NCI-H460 (cell line): Measurements from ENCODE around the gene ZNF285. TPM values are rescaled to one million over a fixed set of nuclear protein-coding genes. Genes with fewer than 3 reads are reported as not detected.
"Not testable (repeated sequence)": the region's sequence is repeated elsewhere in the genome, so short reads cannot be mapped to it uniquely, and the experiment has no call there.

ENCODE experiments used
- DNase-seq: peaks from one replicate; pipeline ENCODE4 v3.0.0-alpha.2; 2016; ENCODE audit warnings: low read depth; ENCODE audit errors: extremely low read depth
- polyA plus RNA-seq: library from polyadenylated mRNA; depleted of rRNA; stranded (reverse); fragments of >200 nt; gene quantifications from 2 replicates; pipeline ENCODE4 v1.2.3, GENCODE V29; 2014; cell fraction: nucleus; rRNA removed
- total RNA-seq: library from RNA; depleted of rRNA; stranded (reverse); fragments of >200 nt; shearing (Covaris generic); gene quantifications from 2 replicates; pipeline ENCODE4 v1.2.3, GENCODE V29; 2014; rRNA removed

Gene ZNF285
- total RNA-seq = 0.17 TPM in 1 of 2 replicates, not detected in the other
- 0.11 TPM in 1 of 2 replicates, not detected in the other for polyA plus RNA-seq

DNA sequence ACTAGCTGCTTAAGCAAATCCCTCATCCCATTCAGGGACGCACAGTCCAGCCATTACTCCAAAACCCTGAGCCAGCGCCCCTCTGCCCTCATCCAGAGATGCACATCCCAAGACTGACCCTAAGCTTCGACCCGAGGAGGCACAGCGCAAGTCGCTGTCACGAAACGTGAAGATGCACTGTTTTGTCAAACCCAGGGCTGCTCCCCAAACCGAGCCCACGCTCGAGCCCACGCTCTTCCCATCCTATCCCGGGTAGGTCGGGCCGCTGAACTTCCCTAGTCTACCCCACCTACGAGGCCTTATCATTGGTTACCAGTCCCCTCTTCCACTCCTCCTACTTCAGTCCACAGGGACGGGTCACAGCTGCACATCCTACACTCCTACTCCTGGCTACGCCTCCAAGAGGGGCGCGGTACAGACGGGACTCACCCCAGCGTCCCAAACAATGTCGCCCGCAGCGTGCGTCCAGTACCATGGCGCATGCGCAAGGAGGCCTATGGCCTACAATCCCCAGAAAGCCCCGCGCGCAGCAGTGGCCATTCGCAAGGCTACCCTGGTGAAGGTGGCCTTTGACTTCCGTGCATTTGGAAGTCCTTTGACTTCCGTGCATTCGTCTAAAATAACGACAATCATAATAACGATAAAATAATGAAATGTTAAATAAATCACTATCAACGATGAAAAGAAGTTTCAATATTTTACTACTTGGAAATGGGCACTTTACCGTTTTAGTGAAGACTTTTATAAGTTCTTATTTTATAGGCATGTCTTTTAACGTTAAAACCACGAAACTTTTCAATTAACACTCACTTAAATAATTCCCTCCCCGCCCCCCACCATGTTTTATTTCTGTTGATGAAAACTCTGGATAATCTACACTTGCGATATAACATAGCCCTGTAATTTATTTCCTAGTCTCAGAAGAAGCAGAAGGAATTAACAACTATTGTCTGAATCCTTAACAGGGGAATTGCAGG is at the start of gene ZNF285:
ZNF285 (minus strand) TSS at position 470 of the 977 bp plus-strand sequence. CDS start 4,395 bp downstream, outside the sequence.
- no peak for DNase-seq

DNA sequence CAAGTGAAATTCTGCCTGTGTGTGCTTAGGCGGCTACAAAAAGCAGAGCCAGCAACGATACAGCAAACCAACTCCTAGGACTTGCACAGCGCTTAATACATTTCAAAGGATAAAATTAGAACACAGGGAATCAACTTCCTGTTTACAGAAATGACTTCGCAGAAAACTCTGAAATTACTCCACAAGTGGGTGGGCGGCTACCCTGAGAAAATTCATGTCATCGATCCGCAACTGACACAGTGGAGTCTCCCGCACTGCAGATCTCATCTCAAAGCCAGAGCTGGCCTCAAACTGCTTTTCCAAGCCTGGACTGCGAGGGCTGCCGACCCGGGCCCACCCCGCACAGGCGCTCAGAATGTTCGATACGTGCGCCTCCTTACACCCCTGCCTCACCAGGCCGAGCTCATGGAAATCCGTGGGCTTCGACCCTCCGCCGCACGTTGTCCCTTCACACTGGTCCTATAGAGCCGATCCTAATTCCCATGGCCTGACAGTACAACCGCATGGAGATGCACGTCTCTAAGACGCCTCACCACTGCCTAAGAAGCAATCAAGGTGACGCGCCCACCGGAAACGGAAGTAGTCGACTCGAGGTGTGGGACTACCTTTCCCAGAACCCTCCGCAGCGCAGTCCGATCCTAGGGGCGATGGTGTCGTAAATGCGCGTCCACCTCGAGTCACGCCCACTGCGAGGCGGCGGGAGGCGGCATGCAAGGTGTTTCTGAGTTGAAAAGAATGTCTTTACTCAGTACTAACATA is 46.7 kb upstream of the ZNF285 start, which contains the start of gene ZNF229:
ZNF229 (minus strand) TSS at position 557 of the 759 bp plus-strand sequence. CDS start 5,625 bp downstream, outside the sequence.
- DNase-seq = peak; percentile 84

DNA sequence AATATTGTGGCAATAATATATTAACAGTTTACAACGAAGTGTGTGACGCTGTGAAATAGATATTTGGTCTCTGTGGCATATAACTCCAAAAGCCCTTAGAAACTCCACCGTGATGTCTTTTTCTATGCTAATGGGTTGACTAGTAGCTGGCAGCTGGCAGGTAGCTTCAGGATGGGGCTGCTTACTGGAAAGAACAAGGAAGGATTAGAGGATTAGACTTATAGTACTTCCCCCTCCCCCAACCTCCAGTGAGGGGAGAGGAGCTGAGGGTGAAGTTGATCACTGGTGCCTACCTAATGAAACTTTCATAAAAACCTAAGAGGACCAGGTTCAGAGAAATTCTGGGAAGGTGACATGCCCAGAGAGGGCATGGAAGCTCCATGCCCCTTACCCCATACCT is 37.0 kb upstream of the ZNF285 start:
- no peak for DNase-seq

DNA sequence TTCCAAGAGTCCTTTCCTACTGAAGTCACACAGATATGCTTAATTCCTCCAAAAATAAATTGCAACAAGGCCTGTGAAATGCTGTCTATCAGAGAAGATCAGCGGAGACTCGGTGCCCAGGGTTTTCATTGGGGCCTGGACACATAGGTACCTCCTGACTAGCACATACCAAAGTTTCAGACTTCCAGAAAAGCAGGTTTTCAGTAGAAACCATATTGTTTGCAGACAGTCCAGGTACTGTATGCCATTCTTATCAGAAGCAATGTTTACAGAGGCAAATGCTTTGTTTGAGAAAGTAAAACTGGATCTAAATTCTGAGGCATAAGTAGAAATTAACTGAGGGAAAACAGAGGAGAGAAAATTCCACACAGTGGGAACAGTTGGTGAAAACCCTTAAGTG is 34.0 kb upstream of the ZNF285 start:
- no peak for DNase-seq

DNA sequence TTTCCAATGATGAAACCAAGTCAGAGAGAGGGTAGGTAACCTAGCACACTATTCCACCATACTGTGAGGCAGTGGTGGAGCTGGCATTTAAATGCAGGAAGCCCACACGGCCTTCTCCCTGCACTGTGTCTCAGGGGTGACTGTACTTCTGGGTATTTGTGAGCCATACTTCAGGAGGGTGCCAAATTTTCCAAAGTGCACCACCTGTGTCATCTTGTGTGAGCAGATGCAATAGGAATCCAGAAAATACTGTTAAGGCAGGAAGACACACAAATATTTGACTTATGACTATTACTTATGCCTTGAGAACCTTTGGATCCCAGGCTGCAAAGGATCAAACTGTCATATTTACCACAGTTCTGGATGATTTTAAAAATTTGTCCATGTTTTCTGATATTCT is 29.5 kb upstream of the ZNF285 start:
- DNase-seq = no peak

DNA sequence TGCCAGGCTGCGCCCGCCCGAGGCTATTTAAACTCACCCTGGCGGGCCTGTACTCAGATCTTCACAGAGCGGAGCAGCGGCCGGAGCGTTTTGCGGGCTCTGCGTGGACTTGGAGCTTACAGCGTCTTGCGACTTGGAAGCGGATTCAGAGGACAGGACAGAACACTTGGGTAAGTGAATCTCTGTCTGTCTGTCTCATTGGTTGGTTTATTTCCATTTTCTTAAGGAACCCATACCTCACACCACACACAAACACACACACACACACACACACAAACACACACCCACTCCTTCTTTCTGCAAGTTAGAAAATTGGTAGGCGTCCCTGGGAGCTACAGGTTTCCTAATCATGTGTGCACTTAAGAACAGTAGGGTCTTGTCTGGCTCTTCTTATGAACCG is 14.1 kb upstream of the ZNF285 start:
- not testable (repeated sequence) for DNase-seq

DNA sequence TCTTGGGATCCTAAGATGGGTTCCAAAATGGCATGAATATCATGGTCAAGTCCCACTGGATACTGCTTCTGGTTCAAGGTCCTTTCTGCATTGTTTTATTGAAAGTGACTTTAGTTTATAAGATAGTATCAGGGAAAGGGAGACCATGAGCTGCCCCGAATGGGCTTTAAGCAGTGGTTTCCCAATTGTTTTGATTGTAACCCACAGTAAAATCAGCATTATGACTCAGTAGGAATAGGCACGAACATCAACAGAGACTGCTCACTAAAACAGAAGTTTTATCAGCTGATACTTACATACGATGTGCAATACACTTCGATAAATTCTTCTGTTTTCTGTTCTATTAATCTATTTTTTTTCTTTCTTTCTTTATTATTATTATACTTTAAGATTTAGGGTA is 12.1 kb downstream of the ZNF285 start:
- not testable (repeated sequence) for DNase-seq

DNA sequence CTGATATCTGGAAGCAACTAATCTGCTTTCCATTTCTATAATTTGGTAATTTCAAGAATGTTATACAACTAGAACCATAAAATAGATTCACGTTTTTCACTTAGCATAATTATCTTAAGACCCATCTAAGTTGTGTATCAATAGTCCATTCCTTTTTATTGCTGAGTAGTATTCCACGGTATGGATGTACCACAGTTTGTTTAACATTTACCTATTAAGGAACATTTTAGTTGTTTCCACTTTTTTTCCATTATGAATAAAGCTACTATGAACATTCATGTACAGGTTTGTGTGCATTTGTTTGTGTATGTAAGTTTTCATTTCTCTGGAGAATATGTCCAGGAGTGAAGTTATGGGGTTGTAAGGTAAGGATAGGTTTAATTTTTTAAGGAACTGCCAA is 26.6 kb downstream of the ZNF285 start:
- no peak for DNase-seq

DNA sequence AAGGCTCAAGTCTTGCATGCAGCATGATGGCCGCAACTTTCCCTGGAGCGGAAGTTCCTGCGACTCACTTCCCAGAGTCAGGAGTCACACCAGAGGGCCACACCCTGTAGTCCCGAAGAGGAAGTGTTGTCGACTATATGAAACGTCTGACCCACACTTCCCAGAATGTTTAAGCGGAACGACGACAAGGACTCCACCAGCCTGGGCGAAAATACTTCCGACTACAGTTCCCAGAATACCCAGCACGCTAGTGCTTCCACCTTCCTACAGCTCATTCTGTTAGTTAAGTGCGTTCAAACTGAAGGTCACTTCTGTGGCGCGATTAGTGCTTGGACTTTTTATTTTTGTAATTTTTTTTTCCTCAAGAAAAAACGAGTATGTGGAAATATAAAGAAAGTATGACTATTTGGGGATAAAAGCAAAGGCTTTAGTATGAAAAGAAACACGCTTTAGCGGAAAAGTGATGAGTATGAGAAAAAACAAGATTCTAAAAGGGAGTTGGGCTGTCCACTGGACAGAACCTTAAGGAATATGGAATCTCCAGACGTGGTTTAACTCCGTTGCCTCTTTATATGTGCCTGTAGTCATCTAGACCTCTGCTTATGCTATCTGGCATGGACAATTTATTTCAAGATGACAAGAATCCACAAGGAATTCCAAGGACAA is 29.5 kb downstream of the ZNF285 start:
- DNase-seq = no peak

DNA sequence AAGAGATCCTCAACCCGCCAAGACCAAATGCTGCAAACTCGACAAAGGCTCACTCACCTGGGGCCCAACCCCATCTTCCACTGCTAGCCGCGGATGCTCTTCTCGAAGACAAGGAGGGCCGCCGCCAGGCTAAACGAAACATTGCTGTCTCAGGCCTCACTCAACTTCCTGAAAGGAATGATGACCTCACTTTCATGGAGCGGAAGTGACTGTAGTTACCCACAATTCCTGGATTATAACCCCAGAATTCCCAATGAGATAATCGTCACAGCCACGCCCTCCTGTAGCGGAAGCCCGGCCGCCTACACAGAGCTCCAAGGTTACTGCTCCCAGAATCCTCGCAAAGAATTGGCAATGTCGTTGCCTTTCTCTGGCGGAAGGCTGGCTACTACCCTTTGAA is 34.4 kb downstream of the ZNF285 start:
- no peak for DNase-seq

DNA sequence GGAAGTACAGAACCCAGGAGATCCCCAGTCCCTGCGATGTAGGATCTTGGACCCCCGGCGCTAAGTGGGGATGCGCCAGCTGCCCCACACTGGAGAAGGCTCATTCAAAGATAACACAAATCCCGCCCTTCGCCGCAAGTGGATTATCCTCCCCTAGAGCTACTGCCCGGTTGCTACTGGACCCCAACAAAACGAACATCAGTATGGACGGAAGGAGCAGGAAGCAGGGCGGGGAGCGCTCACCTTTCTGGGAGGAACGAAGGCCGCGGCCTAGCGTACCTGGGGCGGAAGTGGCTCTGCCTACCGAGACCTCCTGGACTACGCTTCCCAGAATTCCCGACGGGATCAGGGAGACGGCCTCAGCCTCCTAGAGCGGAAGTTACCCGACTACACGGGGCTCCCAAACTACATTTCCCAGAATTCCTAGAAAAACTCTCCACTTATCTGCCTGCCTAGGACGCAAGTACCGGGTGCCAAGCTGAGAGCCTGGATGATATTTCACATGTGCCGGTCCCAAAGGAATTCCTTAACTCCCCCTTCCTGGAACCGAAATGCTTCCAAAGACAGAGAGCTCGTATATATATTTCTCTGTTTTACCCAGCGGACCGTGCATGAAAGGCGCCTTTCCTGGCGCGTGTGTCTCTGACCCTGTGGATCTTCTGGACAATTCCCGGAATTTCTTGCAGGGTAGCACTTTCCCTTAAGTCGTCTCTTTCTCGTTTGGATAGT is 44.9 kb downstream of the ZNF285 start, which contains the start of gene ZNF112:
ZNF112 (minus strand) TSS at position 298 of the 729 bp plus-strand sequence. CDS start 16,141 bp downstream, outside the sequence.
- peak; percentile 87 for DNase-seq

DNA sequence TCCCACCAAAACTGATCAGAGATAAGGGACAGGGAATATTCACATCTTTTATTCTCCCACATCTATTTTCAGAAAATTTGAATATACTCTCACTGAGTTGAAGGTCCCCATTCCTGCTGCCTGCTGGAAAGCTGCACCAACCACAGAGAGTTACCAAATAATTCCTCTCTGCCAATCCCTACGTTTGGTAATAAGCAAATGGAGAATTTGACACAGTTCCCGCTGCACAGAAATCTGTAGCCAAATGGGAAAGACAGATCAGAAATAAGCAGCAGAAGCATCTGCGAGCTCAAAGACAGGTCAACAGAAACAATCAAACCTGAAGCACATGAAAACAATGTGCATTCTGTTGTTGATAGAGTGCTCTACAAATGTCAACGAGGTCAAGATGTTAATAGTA is 54.9 kb downstream of the ZNF285 start:
- no peak for DNase-seq

DNA sequence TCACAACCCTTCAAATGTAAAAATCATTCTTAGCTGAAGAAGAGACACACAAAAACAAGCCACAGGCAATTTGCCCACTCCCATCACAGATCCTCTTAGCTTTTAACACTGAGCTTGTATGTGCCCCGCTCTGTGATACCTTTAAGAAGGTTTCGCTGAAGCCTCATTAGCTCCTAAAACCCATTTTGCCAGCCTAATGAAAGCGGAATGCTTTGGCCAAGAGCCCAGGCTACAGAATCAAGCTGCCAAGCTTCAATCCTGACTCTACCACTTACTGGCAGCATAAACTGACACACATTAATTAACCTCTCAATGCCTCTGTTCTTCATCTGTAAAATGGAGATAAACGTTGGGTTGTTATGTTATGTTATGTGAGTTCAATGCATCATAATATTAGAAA is 55.4 kb downstream of the ZNF285 start:
- no peak for DNase-seq

DNA sequence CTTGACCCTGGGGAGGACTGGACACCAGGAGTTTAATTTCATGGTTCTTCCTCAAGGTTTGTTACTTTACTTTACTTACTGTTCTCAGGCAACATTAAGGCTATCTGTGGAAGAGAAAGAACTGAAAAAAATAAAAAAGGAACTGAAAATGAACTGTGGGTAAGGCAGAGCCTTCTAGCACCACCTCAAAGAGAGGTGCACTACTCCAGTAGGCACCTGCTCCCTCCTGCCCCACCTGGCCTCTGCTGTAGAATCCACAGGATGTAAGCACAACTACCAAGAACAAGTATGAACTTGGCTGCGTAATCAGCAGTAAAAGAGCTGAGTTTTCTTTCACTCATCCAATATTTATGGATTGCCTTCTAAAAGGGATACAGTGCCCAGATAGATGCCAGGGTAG is 57.2 kb downstream of the ZNF285 start:
- DNase-seq = no peak

DNA sequence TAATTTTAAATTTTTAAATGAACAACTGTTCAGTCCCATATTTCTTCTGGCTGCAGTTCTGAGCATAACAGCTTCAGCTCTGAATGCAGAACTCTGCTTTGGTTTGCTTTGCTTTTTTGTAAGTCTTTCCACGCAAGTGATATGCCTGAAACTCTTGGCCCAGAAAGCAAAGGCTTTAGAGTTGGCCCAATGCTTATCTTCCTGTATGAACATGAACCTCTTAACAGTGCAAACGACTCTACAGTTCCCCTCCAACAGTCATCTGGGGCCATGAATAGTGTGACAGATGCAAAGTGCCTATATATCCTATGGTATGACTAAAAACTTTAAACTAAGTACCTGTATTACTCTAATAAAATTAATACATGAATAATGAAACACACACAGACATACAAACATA is 59.6 kb downstream of the ZNF285 start:
- no peak for DNase-seq

DNA sequence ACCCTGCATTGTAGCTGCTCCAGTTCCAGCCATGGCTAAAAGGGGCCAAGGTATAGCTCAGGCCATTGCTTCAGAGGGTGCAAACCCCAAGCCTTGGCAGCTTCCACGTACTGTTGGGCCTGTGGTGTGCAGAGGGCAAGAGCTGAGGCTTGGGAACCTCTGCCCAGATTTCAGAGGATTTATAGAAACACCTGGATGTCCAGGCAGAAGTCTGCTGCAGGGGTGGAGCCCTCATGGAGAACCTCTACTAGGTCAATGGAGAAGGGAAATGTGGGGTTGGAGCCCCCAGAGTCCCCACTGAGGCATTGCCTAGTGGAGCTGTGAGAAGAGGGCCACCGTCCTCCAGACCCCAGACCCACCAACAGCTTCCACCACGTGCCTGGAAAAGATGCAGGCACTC is 66.8 kb downstream of the ZNF285 start:
- DNase-seq = not testable (repeated sequence)
